NCI-H2081 (cell line): ENCODE results near the gene IL6R.
"Not testable (repeated sequence)": the region's sequence is repeated elsewhere in the genome, so short reads cannot be mapped to it uniquely, and the experiment has no call there.

Source experiments
- DNase-seq, 2 experiments: peaks; one replicate each; lab custom pipeline; 2025; lab: John Stamatoyannopoulos, UW

The IL6R gene

GRCh38 chr1:154404984-154405746 is at the start of gene IL6R:
TSS of gene IL6R (plus strand) at chr1:154405343. CDS start at chr1:154405630, 287 bp downstream.
- DNase-seq, result peak in 1 of 2 experiments; percentile 43

GRCh38 chr1:154358519-154358918 is 46.6 kb upstream of the IL6R start:
- DNase-seq, result no peak

GRCh38 chr1:154360288-154360687 is 44.9 kb upstream of the IL6R start:
- no peak for DNase-seq

GRCh38 chr1:154360881-154361280 is 44.3 kb upstream of the IL6R start:
- DNase-seq, result not testable (repeated sequence)

GRCh38 chr1:154361357-154361756 is 43.8 kb upstream of the IL6R start:
- no peak for DNase-seq

GRCh38 chr1:154371436-154371835 is 33.7 kb upstream of the IL6R start:
- DNase-seq, result no peak

GRCh38 chr1:154373777-154374357 is 31.3 kb upstream of the IL6R start:
- DNase-seq, result not testable (repeated sequence)

- DNase-seq, result no peak
Measured at GRCh38 chr1:154379301-154379700, 25.8 kb upstream of the IL6R start.

- no peak for DNase-seq
Measured at GRCh38 chr1:154384650-154385489, 20.3 kb upstream of the IL6R start.

- DNase-seq, result no peak
Measured at GRCh38 chr1:154386643-154387352, 18.3 kb upstream of the IL6R start.

GRCh38 chr1:154391086-154391770 is 13.9 kb upstream of the IL6R start:
- DNase-seq, result no peak

GRCh38 chr1:154398141-154398540 is 7.0 kb upstream of the IL6R start:
- DNase-seq, result no peak

- DNase-seq, result no peak
Measured at GRCh38 chr1:154398678-154399077, 6.5 kb upstream of the IL6R start.

- DNase-seq, result no peak
Measured at GRCh38 chr1:154400381-154400801, 4.8 kb upstream of the IL6R start.

GRCh38 chr1:154402409-154402921 is 2.7 kb upstream of the IL6R start:
- no peak for DNase-seq

- no peak for DNase-seq
Measured at GRCh38 chr1:154403261-154403943, 1.7 kb upstream of the IL6R start.

GRCh38 chr1:154403983-154404382 is 1.2 kb upstream of the IL6R start:
- DNase-seq, result no peak

GRCh38 chr1:154404511-154404931 is 622 bp upstream of the IL6R start:
- DNase-seq, result no peak

GRCh38 chr1:154405747-154406571 is 816 bp downstream of the IL6R start:
- DNase-seq, result no peak

- no peak for DNase-seq
Measured at GRCh38 chr1:154406572-154406879, 1.4 kb downstream of the IL6R start.
